Colonic mucosa (tissue), 4 donors: ENCODE data around the gene CLHC1. TPM values are rescaled to one million over a fixed set of nuclear protein-coding genes. Genes with fewer than 3 reads are reported as not detected.

Experiments used
- DNase-seq: peaks from one replicate; pipeline ENCODE4 v3.0.0-alpha.2; 2020
- H3K27ac ChIP-seq: fragments of 200-600 bp; one replicate; pipeline ENCODE4 v1.8.0; 2021
- H3K27me3 ChIP-seq: fragments of 200-600 bp; one replicate; pipeline ENCODE4 v1.8.0; 2021
- H3K36me3 ChIP-seq: fragments of 200-600 bp; one replicate; pipeline ENCODE4 v1.8.0; 2021
- H3K4me1 ChIP-seq: fragments of 200-600 bp; one replicate; pipeline ENCODE4 v1.8.0; 2021; ENCODE audit warnings: mild to moderate bottlenecking
- H3K4me3 ChIP-seq: fragments of 200-600 bp; one replicate; pipeline ENCODE4 v1.8.0; 2021
- H3K9ac ChIP-seq, 2 donors: one replicate each; pipeline ENCODE4 v1.7.0; 2013; ENCODE audit warnings: control low read depth in 2 of 2, low read depth in 2 of 2, low read length in 2 of 2
- H3K9me3 ChIP-seq: fragments of 200-600 bp; one replicate; pipeline ENCODE4 v1.8.0; 2021
- CTCF ChIP-seq: fragments of 200-600 bp; IDR thresholded peaks from one replicate; pipeline ENCODE4 v1.8.0; 2022; ENCODE audit warnings: antibody characterized with exemption, mild to moderate bottlenecking
- intact Hi-C: fragments of 100-400 bp; cut with DNase I; formaldehyde crosslinking; loops from one replicate; pipeline ENCODE4 v1.14.1; 2022
- total RNA-seq, 2 donors: library from RNA; stranded (reverse); fragmentation: NEBNext Ultra II Directional in 1 of 2; extraction: Animal tissue kit (Norgen Biotek cat#: 25700) in 1 of 2; gene quantifications; one replicate each; pipeline ENCODE4 v1.2.1, GENCODE V29; 2021
- donor health status: healthy.
- donor health status: DM: no; HTN: no; CAD: no.
- donor health status: DM: no; HTN: no; CAD: no.

Gene CLHC1
- total RNA-seq, 2 donors from 2014 or later = 8.1 to 8.9 TPM

DNA sequence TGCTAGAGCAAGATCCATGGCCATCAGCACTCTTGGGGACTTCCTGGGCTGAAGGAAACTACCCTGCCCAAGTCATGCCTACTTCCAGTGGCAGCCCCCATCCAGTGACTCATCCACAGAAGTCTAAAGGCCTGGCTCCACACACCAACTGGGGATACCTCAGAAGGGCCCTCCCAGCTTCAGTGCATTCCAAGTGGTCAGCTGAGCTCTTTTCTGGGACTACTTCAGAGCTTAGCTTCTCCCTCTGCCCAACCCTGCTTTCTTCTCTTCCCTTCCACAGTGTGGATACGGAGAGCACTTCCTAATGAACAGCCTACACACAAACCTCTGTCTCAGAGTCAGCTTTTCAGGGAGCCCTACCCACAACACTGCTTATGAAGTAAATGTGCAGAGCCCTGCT, 66.5 kb downstream of the CLHC1 start:
- no peak for TF ChIP-seq CTCF
- H3K4me1 ChIP-seq = no peaks in the 10 kb centered on the region
- H3K4me3 ChIP-seq = no peak overlapping the region
- no peak overlapping the region for H3K27ac ChIP-seq
- DNase-seq = no peak
- no peaks in the 10 kb centered on the region for H3K9me3 ChIP-seq
- intact Hi-C loops = no loop called here
- no peaks in the 10 kb centered on the region for H3K27me3 ChIP-seq
- H3K36me3 ChIP-seq = no peaks in the 10 kb centered on the region
- H3K9ac ChIP-seq = no peak overlapping the region

- H3K9me3 ChIP-seq = no peaks in the 10 kb centered on the region
- H3K36me3 ChIP-seq = no peaks in the 10 kb centered on the region
- H3K27ac ChIP-seq = peak overlapping the region; percentile 39
- peak overlapping the region in 1 of 2 donors; percentile 46 for H3K9ac ChIP-seq
- no peaks in the 10 kb centered on the region for H3K27me3 ChIP-seq
- intact Hi-C loops = no loop called here
- H3K4me1 ChIP-seq = no peaks in the 10 kb centered on the region
- no peak for DNase-seq
- no peak overlapping the region for H3K4me3 ChIP-seq
- TF ChIP-seq CTCF = no peak
Measured at GRCh38 chr2:55164534-55165480, 67.3 kb downstream of the CLHC1 start.

- no peaks in the 10 kb centered on the region for H3K9me3 ChIP-seq
- H3K4me1 ChIP-seq = peaks cover 2% of the 10 kb centered on the region
- H3K4me3 ChIP-seq = no peak overlapping the region
- TF ChIP-seq CTCF = no peak
- no peaks in the 10 kb centered on the region for H3K27me3 ChIP-seq
- H3K27ac ChIP-seq = peak overlapping the region; percentile 39
- H3K36me3 ChIP-seq = no peaks in the 10 kb centered on the region
- H3K9ac ChIP-seq = peak overlapping the region in 1 of 2 donors; percentile 46
- intact Hi-C loops = no loop called here
- no peak for DNase-seq
Measured at GRCh38 chr2:55163941-55164390, 68.1 kb downstream of the CLHC1 start.

DNA sequence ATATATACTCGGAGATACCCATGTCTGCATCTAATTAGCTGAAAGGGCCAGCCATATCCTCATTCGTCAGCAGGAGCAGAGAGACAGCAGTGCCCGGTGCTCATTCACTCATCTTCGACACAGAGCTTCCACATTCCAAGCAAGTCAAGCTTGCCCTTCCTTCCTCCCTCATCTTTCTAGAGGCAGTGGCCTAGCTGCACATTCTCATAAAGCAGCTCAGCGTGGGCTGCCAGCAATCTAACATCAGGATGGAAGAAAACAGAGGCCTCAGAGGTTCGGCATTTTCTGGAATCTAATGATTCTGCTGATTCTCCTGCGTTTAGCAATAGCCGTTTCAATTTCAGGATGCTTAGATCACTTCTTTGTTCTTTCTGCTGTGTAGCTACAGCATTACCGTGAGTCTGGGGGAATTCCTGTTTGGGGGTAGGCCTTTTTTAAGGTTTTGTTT, 68.8 kb downstream of the CLHC1 start:
- peak overlapping the region in 1 of 2 donors; percentile 46 for H3K9ac ChIP-seq
- no peaks in the 10 kb centered on the region for H3K9me3 ChIP-seq
- DNase-seq = no peak
- intact Hi-C loops = no loop called here
- no peak overlapping the region for H3K4me3 ChIP-seq
- no peaks in the 10 kb centered on the region for H3K36me3 ChIP-seq
- peak overlapping the region; percentile 39 for H3K27ac ChIP-seq
- peaks cover 5% of the 10 kb centered on the region for H3K4me1 ChIP-seq
- no peak for TF ChIP-seq CTCF
- no peaks in the 10 kb centered on the region for H3K27me3 ChIP-seq

DNA sequence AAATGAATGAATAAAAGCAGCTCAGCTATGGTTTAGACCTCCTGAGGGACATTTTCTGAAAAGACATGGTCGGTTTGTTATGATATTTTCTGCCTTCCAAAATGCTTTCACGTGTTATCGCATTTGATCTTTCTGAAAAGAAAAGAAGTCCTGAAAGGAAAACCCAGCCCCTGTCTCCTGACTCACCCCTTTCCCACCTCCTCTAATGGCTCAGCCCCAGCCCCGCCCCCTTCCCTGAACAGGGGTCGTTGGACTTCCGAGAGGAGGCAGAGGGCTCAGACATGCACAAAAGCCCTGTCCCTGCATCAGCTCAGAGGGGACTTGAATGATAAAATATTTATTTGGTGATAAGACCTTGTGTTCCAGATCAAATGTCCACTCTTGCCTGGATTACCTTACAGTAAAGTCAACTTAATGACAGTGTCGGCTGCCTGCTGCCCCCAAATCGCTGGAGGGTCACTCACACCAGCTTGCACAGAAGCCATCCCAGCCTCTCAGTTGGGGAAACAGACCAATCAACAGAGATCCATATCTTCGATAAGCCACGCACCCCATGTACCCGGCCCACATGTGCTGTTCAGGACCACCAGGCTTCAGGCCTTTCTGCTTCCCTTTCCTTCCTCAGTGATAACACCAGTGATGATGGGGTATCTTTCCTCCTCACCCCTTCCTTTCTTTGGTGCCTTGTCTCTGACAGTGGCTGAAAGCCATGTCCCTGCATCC, 69.6 kb downstream of the CLHC1 start:
- no peak for DNase-seq
- H3K4me1 ChIP-seq = peaks cover 9% of the 10 kb centered on the region
- TF ChIP-seq CTCF = no peak
- H3K27me3 ChIP-seq = no peaks in the 10 kb centered on the region
- no peak overlapping the region for H3K9ac ChIP-seq
- intact Hi-C loops = no loop called here
- no peak overlapping the region for H3K27ac ChIP-seq
- no peaks in the 10 kb centered on the region for H3K9me3 ChIP-seq
- H3K4me3 ChIP-seq = no peak overlapping the region
- no peaks in the 10 kb centered on the region for H3K36me3 ChIP-seq
